ENCODE data around the gene RMP24. TPM values are rescaled to one million over a fixed set of nuclear protein-coding genes. Genes with fewer than 3 reads are reported as not detected.

Gene RMP24

Other genes with a start within 250 kb of the RMP24 start
- gene RPRD1A, start 94.9 kb downstream of the RMP24 start, polyA plus RNA-seq (ENCODE audit: insufficient read length): 75.3 TPM
- gene SLC39A6, start 156.7 kb downstream of the RMP24 start, polyA plus RNA-seq (ENCODE audit: insufficient read length): 81.6 TPM
- gene ELP2, start 157.2 kb downstream of the RMP24 start, polyA plus RNA-seq (ENCODE audit: insufficient read length): 150 TPM
- gene MOCOS, start 214.8 kb downstream of the RMP24 start, polyA plus RNA-seq (ENCODE audit: insufficient read length): 1.2 TPM

Measured in left kidney (tissue), 1 donor.